ENCODE results near the gene ABCC8.
"Not testable (repeated sequence)": the region's sequence is repeated elsewhere in the genome, so short reads cannot be mapped to it uniquely, and the experiment has no call there.

Gene ABCC8

DNA sequence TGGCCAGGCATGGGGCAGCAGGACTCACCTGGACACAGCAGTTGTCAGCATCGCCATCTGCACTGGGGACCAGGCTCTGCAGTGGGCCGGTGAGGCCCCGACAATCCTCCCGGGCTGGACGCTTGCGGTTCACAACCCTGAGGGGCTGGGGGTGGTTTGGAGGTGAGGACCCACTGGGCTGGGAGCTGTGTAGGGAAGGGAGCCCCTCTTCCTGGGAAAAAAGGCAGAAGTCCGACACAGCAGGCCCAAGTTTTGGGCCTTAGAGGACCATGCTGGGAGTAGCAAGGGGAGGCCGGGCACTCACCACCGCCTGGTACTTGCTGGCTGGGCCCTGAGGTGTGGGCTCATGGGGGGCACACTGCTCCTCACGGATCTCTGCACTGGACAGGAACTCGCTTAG, 48.4 kb downstream of the ABCC8 start:
- DNase-seq (ENCODE audit: low spot score), result no peak

DNA sequence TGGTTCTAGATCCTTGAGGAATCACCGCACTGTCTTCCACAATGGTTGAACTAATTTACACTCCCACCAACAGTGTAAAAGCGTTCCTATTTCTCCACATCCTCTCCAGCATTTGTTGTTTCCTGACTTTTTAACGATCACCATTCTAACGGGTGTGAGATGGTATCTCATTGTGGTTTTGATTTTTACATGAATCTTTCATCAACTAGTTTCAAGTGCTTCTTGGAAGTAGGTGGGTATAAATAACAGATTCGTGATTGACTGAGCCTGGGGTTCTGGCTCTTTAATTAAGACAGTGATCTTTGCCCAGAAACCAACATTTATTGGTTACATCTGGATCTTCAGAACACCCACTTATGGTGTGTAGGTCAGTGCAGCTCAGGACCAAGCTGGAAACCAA, 50.4 kb downstream of the ABCC8 start:
- DNase-seq (ENCODE audit: low spot score), result not testable (repeated sequence)

DNA sequence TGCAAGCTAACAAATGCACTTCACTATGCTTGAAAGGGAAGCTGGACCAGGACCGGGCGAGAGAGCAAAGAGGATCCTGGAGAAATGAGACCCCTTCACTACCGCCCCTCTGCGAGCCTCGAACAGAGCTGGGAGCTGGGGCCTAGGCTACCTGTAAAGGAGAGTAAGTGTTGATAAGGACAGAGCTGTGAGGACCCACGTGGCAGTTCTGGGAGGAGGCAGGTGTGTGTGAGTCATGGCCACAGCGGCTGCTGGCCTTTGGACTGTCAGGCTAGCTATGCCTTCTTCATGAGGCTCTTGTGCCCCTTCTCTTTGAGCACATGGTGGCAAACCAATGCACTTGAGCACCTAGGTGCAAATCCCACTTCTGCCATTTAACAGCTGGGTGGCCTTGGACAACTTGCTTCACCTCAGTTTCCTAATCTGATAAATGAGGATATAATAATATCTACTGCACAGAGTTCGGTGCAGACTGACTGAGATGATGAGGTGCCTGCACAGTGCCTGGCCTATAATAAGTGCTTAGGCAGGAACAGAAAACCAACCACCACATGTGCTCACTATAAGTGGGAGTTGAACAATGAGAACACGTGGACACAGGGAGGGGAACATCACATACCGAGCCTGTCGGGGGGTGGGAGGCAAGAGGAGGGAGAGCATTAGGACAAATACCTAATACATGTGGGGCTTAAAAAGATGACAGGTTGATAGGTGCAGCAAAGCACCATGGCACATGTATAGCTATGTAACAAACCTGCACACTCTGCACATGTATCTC, 52.9 kb downstream of the ABCC8 start:
- DNase-seq (ENCODE audit: low spot score), result no peak

DNA sequence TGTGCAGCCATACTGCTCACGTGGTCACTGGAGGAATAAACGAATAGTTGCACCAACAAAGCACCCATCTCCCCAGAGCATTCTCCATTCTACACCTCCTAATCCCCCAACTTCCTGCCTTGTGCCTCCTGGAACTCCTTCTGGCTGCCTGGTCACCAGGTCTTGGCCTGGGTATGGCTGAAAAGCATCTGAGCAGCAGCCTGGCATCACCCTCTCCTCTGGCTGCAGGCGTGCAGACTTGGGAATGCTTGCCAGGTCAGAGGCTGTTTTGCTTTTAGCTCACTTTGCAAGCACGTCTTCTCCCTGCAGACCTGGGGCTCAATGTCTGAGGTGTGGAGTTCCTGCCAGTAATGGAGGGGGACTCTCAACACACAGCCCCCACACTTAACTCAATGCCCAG, 54.9 kb downstream of the ABCC8 start:
- no peak for DNase-seq (ENCODE audit: low spot score)

DNA sequence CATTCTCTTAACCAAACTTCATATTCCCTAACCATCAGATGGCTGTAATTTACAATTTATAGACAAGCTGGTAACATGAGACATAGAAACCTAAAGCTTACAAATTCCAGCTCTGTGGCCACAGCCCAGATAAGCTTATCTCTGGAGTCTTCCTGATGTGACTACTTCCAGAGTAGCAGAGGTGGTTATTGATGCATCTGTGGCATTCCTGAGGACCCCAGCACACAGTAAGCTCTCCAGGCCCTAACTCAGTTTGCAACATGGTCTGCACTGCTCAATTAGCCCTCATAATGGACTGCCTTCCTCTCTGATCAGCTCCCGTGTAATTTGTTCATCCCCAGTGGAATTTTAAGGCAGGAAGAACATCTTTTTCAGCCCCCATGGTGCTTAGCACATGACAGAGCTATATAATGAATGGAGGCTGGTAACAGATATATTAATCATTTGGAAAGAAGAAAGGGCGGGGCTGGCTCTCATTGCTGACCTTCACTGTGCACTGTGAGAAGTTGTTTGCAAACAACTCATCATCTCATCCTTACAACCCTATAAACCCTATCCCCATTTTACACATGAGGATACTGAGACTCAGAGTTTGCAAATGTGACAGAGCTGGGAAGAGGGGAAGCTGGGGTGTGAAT, 58.1 kb downstream of the ABCC8 start:
- DNase-seq (ENCODE audit: low spot score), result no peak

DNA sequence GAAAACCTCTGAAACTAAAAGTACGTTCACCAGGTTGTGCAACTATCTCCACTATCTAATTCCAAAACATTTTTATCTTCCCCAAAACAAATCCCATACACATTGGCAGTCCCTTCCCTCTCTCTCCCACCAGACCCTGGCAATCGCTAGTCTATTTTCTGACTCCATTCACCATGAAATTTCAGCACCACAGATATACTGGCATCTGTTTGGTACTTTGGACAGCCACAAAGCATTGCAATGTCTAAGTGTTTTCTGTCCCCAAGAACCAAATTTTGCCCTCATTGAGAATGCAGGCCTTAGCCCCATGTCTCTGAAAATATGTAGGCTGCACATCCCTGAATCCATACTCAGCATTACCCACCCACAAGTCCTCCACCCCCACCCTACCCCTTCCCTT, 60.2 kb downstream of the ABCC8 start:
- DNase-seq (ENCODE audit: low spot score), result no peak

DNA sequence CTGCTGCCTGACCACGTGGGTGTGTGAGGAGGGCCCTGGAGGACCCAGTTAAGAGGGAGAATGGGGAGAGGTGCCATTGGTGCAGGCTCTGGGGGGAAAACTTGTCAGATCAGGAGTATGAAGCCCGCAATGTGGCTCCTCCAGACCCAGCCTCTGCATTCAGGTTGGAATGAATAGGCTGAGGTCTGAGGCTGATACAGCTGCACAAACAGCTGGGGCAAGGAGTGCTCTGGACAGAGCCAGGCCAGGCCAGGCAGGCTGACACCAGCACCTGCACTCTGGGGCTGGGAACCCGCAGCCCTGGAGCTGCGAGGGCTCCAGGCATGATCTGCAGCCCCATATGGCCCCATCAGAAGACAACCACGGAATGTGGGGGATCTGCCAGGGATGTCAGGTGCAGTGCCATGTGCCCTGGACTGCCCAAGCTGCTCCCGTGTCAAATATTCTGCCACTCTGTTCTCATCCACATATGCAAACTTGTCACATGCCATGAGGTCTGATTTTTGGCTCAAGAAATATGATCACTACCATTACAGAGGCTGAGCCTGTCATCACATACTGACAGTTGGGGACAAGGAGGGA, 61.0 kb downstream of the ABCC8 start:
- DNase-seq (ENCODE audit: low spot score), result no peak

DNA sequence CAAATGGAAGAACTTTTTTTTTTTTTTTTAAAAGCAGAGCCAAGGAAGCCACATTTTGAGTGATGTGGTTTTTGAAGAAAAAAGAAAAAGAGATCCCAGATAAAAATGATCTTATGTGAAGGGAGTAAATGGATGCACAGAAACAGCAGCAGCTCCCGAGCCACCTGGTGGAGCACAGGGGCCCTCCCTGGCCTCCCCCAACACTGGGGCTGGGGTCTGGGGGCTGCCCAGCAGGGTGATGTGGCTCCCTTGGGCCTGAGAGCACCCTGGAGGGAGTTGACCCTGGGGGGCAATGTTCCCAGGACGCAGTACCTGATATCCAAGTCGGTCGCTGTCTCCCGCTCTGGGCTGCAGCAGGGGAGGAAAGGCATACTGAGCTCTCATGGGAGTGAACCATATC, 61.7 kb downstream of the ABCC8 start:
- no peak for DNase-seq (ENCODE audit: low spot score)

DNA sequence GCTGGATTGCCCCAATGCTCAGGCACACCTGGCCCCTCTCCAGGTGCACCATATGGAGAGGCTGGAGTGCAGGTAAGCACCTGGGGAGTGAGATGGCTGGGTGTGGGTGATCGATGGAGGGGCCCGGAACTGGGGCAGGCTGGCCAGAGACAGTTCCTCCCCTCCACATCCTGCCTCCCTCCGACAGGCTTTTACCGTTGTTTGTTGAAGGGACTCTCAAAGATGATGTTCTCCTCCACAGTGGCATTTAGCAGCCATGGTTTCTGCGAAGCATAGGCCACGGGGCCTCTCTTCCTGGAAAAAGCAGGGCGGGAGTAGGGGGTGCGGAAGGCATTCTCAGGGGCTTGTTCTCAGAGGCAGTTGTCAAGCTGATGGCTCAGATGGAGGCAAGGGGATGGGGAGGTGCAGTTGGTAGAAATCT, 62.3 kb downstream of the ABCC8 start:
- no peak for DNase-seq (ENCODE audit: low spot score)

DNA sequence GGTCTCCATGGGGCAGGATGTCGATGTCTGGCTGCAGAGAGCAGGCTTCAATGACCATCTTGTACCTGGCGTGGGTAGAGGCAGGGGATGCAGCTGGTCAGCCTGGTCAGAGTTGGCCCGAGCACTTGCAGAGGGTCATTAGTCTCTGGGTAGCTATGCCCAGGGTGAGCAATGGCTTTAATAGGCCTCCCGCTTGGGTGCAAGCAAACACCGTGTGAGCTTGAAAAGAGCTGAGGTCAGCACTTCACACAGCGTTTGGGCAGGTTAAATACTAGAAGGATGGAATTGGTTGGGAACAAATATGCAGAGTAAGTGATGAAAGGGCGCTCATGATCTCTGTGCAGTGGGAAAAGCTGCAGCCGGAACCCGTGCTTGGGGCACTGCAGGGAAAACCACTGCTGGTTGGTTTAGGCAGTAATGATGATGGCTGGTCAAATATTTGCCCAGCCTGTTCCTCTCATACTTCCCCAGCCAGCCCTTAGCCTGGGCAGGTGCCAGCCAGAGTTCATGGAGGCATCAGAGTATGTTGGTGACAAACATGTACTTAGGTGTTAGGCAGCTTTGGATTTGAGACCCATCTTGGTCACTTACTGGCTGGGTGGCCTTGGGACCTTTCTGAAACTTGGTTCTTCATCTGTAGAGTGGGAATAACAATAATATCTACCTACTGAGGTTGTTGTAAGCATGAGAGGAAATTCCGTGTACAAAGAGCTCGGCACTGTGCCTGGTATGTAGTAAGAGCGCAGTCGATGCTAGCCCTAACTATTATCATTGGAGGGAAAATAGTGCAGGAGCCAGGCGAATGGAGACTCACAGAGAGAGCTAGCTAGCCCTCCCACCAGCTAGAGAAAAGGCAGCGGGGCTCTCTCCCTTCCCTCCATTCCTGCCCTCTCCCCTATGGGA, 63.0 kb downstream of the ABCC8 start:
- no peak for DNase-seq (ENCODE audit: low spot score)

DNA sequence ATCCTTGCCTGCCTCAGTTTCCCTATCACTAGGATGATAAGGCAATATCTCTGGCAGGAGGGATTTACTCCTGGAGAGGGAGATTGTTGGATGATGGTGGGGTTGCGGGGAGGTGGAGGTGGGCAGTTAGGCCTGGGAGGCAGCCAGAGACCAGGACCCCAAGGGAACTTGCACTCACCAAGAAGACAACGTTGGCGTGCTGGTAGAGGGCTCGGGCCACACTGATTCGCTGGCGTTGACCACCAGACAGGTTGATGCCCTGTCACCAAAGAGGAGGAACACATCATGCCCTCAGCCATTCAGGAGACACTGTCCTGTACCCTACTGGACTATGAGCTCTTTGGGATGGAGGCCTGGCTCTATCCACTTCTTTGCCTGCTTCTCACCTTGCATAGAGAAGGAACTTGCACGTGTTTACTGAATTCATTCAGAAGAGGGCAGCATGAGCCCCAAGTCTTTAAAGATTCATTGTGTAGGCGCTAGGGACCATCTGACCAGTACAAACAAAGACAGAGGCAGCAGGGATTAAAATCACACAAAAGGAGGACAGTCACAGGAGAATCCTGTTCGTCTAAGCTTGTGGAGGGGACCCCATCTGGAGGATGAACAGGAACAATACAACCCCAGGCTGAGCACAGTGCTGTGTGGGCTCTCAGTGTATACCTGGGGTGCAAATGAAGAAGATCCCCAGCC, 64.0 kb downstream of the ABCC8 start:
- no peak for DNase-seq (ENCODE audit: low spot score)

DNA sequence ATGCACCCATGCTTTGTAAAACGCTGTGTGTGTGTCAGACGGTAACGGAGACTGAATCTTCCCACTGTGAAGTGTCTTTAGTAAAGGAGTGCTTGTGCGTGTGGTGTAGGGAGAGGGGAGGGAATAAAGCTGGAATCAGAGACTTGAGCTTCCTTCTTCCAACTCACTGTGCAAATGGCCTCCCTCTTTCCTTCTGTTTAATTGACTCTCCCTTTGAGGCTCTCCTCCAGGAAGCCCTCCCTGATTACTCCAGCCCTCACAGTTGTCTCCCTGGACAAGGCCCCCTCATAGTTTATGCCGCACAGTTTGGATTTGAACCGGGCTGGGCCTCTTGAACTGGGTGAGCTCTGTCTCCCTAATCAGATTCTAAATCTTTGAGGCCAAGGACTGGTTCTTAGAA, 65.2 kb downstream of the ABCC8 start:
- no peak for DNase-seq (ENCODE audit: low spot score)

DNA sequence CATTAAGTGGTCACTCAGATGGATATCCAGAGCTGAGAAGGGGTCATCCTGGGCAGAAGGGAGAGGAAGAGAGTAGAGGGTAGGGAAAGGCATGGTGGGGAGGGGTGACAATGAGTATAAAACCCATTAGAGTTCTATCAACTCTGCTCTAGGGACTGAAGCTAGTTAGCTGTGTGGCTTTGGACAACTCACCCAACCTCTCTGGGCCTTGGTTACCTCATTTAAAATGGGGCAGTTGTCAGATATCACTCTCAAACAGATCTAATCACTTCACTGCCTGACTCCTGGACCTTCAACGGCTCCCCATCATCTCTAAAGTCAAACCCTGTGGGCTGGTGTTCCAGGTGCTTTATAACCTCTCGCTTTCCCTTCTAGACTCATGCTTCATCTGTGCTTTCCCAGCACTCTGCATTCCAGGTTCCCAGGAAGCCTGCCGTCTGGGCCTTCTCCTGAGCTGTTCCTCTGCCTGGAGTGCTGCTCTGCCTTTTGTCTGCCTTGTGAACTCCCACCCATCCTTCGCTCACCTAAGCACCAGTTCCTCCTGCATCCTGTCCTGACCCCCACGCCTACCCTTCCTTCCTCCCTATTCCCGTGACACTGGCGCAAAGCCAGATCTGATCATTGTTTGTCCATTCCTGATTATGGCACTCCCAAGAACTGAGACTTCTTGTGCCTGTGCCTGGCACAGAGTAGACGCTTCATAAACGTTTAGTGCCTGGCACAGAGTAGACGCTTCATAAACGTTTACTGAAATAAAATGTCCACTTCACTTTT, 65.9 kb downstream of the ABCC8 start:
- DNase-seq (ENCODE audit: low spot score), result no peak

DNA sequence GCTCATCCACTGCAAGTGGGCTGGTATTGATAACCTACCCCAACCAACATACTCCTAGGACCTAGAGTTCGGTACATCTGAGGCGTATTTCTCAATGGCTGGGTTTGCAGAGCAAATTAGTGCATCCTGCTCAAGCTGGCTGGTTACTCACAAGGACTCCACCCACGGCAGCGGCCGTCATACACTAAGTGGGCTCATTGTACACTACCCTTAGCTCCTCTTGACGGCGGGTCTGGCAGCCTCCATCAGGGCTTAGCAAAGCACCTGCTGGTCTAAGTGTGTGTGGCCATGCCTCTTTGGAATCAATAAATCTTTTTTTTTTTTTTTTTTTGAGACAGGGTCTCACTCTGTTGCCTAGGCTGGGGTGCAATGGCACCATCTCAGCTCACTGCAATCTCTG, 68.0 kb downstream of the ABCC8 start:
- DNase-seq (ENCODE audit: low spot score), result no peak

DNA sequence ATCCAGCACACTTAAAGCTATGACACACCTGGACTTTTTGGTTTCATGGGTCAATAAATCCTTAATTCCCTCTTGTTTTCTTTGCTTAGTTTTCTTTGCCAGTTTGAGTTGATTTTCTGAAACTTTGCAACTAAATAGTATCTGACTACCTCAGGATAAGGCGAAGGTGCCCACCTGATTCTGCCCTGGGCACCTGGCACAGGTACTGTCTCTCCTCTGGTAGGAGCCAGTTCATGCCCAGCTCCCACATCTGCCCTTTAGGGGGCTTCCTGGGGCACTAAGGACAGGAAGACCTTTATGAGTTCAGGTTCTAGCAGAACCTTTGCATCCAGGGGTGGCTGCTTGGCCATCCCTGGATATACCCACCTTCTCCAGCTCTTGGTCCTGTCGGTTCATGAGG, 68.6 kb downstream of the ABCC8 start:
- no peak for DNase-seq (ENCODE audit: low spot score)

DNA sequence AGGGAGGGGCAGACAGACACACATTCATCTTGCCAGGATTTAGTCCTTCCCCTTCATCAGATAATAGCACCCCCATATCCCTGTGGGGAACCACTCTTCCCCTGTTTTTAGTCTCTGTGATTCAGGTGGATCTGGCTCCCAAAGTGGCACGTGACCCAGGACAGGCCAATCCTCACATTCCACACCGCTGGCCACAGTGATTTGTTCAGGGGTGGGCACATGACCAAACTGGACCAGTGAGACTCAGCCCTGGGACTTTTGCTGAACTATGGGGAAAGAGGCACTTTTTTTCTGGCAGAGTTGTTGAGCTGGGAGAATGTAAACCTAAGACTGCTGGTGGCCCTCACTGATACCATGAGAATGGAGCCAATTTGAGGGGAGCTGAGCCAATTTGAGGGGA, 69.1 kb downstream of the ABCC8 start:
- no peak for DNase-seq (ENCODE audit: low spot score)

DNA sequence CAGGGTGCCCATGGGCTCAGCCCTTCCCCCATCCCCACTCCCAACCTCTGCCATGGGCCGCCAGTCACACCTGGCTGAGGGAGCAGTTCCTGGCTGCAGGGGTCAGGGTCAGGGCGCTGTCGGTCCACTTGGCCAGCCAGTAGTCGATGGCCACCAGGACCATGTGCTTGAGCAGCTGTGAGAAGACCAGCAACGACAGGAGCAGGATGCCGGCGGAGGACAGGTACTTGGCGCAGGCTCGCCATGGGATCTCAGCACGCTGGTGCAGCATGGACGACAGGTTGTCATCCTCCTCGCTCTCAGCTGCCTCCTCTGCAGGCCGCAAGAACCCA, 69.9 kb downstream of the ABCC8 start:
- DNase-seq (ENCODE audit: low spot score), result no peak

DNA sequence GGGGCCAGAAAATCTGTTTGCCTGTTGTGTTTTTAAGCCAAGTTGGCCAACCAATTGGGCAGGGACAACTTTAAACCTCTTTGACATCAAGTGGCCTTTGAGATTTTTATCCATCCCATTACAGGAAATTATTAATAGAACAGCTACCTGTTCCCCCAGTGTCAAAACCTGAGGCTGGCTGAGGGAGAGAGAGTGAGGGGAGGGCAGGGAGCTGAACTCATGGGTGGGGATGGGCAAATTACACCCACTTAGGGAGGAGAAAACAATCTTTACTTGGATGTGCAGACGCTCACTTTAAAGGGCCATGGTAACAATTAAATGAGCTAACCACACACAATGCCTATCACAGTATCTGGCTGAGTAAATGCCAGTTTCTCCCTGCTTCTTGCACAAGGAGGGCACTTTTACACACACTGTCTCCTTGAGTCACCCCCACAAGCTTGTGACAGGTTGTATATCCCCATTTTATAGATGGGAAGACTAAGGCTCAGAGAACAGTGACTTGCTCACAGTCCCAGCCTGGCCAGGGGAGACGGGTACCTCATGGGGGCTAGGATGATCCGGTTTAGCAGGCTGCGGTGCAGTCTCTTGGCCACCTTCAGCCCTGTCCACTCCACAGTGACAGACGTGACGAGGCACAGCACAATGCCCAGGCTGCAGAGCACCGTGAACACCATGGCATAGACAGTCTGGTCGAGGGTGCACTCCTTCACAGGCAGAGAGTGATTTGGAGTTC, 70.4 kb downstream of the ABCC8 start:
- no peak for DNase-seq (ENCODE audit: low spot score)

DNA sequence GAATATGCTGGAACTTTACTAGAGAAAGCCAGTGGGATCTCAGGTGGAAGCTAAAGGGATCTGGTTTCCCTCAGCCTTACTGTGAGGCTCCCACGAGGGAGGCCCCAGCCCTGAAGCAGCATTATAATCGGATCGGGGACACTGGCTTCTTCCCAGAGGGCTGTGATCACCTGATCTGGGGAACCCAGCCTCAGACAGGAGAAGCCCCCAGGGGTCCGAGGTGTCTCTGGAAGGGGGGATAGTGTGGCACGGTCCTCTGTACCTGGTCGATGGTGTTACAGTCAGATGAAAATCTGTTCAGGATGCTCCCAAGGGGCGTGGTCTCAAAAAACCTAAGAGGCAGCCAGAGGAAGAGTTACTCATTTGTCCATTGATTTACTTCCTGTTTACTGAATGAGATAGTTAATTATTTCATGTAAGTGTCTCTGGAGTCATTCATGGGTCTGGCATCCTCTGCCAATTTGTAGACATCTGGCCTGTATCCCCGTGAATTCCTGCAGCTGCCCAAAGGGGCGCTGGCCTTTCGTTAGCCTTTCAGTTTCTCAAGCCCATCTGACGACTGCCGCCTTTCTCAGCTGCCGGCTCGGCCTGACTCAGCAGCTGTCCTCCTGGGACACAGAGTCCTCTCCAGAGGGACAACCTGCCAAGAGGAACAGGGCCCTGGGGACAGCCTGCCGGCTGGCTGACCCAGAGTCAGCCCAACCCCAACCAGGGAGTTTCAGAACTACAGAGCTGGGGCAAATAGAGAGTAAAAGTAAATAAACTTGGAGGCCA, 71.2 kb downstream of the ABCC8 start:
- DNase-seq (ENCODE audit: low spot score), result no peak

All from activated CD4-positive, alpha-beta T cell treated with anti-CD3 and anti-CD28 coated beads, Interleukin-2, Interleukin-4, amounts not matched to agents 100 ng/mL and 50 ng/mL, durations not matched to agents 16 hours and 8 hours (primary cell).